GM19468 (cell line): Measurements from ENCODE around the gene MARCO.
"Not testable (repeated sequence)": the region's sequence is repeated elsewhere in the genome, so short reads cannot be mapped to it uniquely, and the experiment has no call there.

Experiments
- ATAC-seq: cut with Tn5 transposase; IDR thresholded peaks from one replicate; pipeline ENCODE4 v1.9.1; 2021; ENCODE audit warnings: mild to moderate bottlenecking, moderate library complexity, moderate number of reproducible peaks; ENCODE audit not compliant: unreplicated experiment; ENCODE audit errors: extremely low read depth

Gene MARCO

GRCh38 chr2:118994778-118995177 lies 52.8 kb downstream of the MARCO start:
- no peak for ATAC-seq

GRCh38 chr2:119003856-119004255 lies 61.9 kb downstream of the MARCO start:
- ATAC-seq, result not testable (repeated sequence)

GRCh38 chr2:119004602-119005001 lies 62.6 kb downstream of the MARCO start:
- no peak for ATAC-seq

- no peak for ATAC-seq
These were observed 63.1 kb downstream of the MARCO start for GRCh38 chr2:119005051-119005450.

- no peak for ATAC-seq
These were observed 63.6 kb downstream of the MARCO start for GRCh38 chr2:119005555-119005954.

- ATAC-seq, result no peak
These were observed 64.4 kb downstream of the MARCO start for GRCh38 chr2:119006441-119006840.

- no peak for ATAC-seq
These were observed 66.1 kb downstream of the MARCO start for GRCh38 chr2:119008108-119008507.

GRCh38 chr2:119009110-119009509 lies 67.1 kb downstream of the MARCO start:
- ATAC-seq, result no peak

GRCh38 chr2:119010336-119010735 lies 68.3 kb downstream of the MARCO start:
- no peak for ATAC-seq

GRCh38 chr2:119011162-119011909 lies 69.3 kb downstream of the MARCO start:
- ATAC-seq, result no peak

GRCh38 chr2:119011910-119012209 lies 69.9 kb downstream of the MARCO start:
- no peak for ATAC-seq

- no peak for ATAC-seq
These were observed 70.6 kb downstream of the MARCO start for GRCh38 chr2:119012345-119013301.

GRCh38 chr2:119013671-119014070 lies 71.7 kb downstream of the MARCO start:
- no peak for ATAC-seq

GRCh38 chr2:119015845-119016244 lies 73.9 kb downstream of the MARCO start:
- ATAC-seq, result no peak

- ATAC-seq, result no peak
These were observed 77.5 kb downstream of the MARCO start for GRCh38 chr2:119019521-119019920.

GRCh38 chr2:119022678-119023077 lies 80.7 kb downstream of the MARCO start:
- no peak for ATAC-seq

GRCh38 chr2:119023534-119023933 lies 81.5 kb downstream of the MARCO start:
- ATAC-seq, result no peak

GRCh38 chr2:119024152-119024551 lies 82.2 kb downstream of the MARCO start:
- no peak for ATAC-seq

- no peak for ATAC-seq
These were observed 82.6 kb downstream of the MARCO start for GRCh38 chr2:119024568-119024967.

GRCh38 chr2:119025013-119025412 lies 83.0 kb downstream of the MARCO start:
- ATAC-seq, result no peak

GRCh38 chr2:119025762-119026351 lies 83.9 kb downstream of the MARCO start:
- no peak for ATAC-seq
